ENCODE data around the gene ZBTB46. TPM values are rescaled to one million over a fixed set of nuclear protein-coding genes. Genes with fewer than 3 reads are reported as not detected.

The ZBTB46 gene
- total RNA-seq, 1 experiment from 2014 or later = 2.5 TPM

- TF ChIP-seq CTCF (IDR thresholded peaks at IDR 0.05; ENCODE audit: unreplicated experiment) = no peak
- Mint-ChIP-seq H3K4me3 (ENCODE audit: low read depth, unreplicated experiment) (no peak overlapping the region), H3K27ac (ENCODE audit: unreplicated experiment) (no peak overlapping the region), H3K9me3 (ENCODE audit: low read depth, unreplicated experiment) (no peaks in the 10 kb centered on the region), H3K27me3 (ENCODE audit: unreplicated experiment) (peaks cover 30% of the 10 kb centered on the region), H3K4me1 (ENCODE audit: low read depth, unreplicated experiment) (peaks cover under 1% of the 10 kb centered on the region), H3K36me3 (ENCODE audit: insufficient read depth, unreplicated experiment) (peaks cover 15% of the 10 kb centered on the region)
- CTCF ChIA-PET = interaction anchor here (0.6 to 0.8 kb wide), 2 partner anchors 54 to 491 kb away, joined by 4 to 7 read pairs; no protein-coding TSS in a partner anchor
- no TSS peak for BruUV-seq (replicated peaks)
- DNase-seq = no peak
- intact Hi-C loops (cut with micrococcal nuclease; ENCODE audit: unreplicated experiment) = no loop called here
Measured at GRCh38 chr20:63848003-63848911, 17.2 kb upstream of the ZBTB46 start.

- no peaks in the 10 kb centered on the region for H3K9me3 Mint-ChIP-seq (ENCODE audit: low read depth, unreplicated experiment)
- DNase-seq = no peak
- TF ChIP-seq CTCF (IDR thresholded peaks at IDR 0.05; ENCODE audit: unreplicated experiment) = no peak
- intact Hi-C loops (cut with micrococcal nuclease; ENCODE audit: unreplicated experiment) = no loop called here
- H3K27ac Mint-ChIP-seq (ENCODE audit: unreplicated experiment) = no peak overlapping the region
- CTCF ChIA-PET = no interaction called here
- H3K4me3 Mint-ChIP-seq (ENCODE audit: low read depth, unreplicated experiment) = no peak overlapping the region
- peaks cover 38% of the 10 kb centered on the region for H3K27me3 Mint-ChIP-seq (ENCODE audit: unreplicated experiment)
- BruUV-seq (replicated peaks) = no TSS peak
- H3K36me3 Mint-ChIP-seq (ENCODE audit: insufficient read depth, unreplicated experiment) = peaks cover 14% of the 10 kb centered on the region
- H3K4me1 Mint-ChIP-seq (ENCODE audit: low read depth, unreplicated experiment) = no peaks in the 10 kb centered on the region
Measured at GRCh38 chr20:63847237-63848002, 16.4 kb upstream of the ZBTB46 start.

GRCh38 chr20:63846888-63847236 is 15.8 kb upstream of the ZBTB46 start:
- BruUV-seq (replicated peaks) = no TSS peak
- Mint-ChIP-seq H3K4me3 (ENCODE audit: low read depth, unreplicated experiment) (no peak overlapping the region), H3K27ac (ENCODE audit: unreplicated experiment) (no peak overlapping the region), H3K27me3 (ENCODE audit: unreplicated experiment) (peaks cover 43% of the 10 kb centered on the region), H3K4me1 (ENCODE audit: low read depth, unreplicated experiment) (no peaks in the 10 kb centered on the region), H3K9me3 (ENCODE audit: low read depth, unreplicated experiment) (no peaks in the 10 kb centered on the region), H3K36me3 (ENCODE audit: insufficient read depth, unreplicated experiment) (peaks cover 13% of the 10 kb centered on the region)
- DNase-seq = no peak
- CTCF ChIA-PET = interaction anchor here (0.6 kb wide), 1 partner anchor 87 kb away, joined by 3 read pairs; no protein-coding TSS in a partner anchor
- no peak for TF ChIP-seq CTCF (IDR thresholded peaks at IDR 0.05; ENCODE audit: unreplicated experiment)
- intact Hi-C loops (cut with micrococcal nuclease; ENCODE audit: unreplicated experiment) = no loop called here

GRCh38 chr20:63846128-63846771 is 15.2 kb upstream of the ZBTB46 start:
- Mint-ChIP-seq H3K4me1 (ENCODE audit: low read depth, unreplicated experiment) (no peaks in the 10 kb centered on the region), H3K27ac (ENCODE audit: unreplicated experiment) (no peak overlapping the region), H3K27me3 (ENCODE audit: unreplicated experiment) (peaks cover 44% of the 10 kb centered on the region), H3K4me3 (ENCODE audit: low read depth, unreplicated experiment) (no peak overlapping the region), H3K36me3 (ENCODE audit: insufficient read depth, unreplicated experiment) (peaks cover 14% of the 10 kb centered on the region), H3K9me3 (ENCODE audit: low read depth, unreplicated experiment) (no peaks in the 10 kb centered on the region)
- intact Hi-C loops (cut with micrococcal nuclease; ENCODE audit: unreplicated experiment) = no loop called here
- CTCF ChIA-PET = interaction anchor here (0.6 to 0.7 kb wide), 2 partner anchors 8 to 86 kb away, joined by 3 read pairs; no protein-coding TSS in a partner anchor
- no TSS peak for BruUV-seq (replicated peaks)
- TF ChIP-seq CTCF (IDR thresholded peaks at IDR 0.05; ENCODE audit: unreplicated experiment) = no peak
- no peak for DNase-seq

All from Calu3 (cell line).